GM18868 (cell line): ENCODE data around the gene EHMT2.
"Not testable (repeated sequence)": the region's sequence is repeated elsewhere in the genome, so short reads cannot be mapped to it uniquely, and the experiment has no call there.

Experiments used
- ATAC-seq: cut with Tn5 transposase; IDR thresholded peaks from one replicate; pipeline ENCODE4 v1.9.1; 2021; ENCODE audit warnings: mild to moderate bottlenecking, moderate library complexity; ENCODE audit not compliant: unreplicated experiment

EHMT2 gene

DNA sequence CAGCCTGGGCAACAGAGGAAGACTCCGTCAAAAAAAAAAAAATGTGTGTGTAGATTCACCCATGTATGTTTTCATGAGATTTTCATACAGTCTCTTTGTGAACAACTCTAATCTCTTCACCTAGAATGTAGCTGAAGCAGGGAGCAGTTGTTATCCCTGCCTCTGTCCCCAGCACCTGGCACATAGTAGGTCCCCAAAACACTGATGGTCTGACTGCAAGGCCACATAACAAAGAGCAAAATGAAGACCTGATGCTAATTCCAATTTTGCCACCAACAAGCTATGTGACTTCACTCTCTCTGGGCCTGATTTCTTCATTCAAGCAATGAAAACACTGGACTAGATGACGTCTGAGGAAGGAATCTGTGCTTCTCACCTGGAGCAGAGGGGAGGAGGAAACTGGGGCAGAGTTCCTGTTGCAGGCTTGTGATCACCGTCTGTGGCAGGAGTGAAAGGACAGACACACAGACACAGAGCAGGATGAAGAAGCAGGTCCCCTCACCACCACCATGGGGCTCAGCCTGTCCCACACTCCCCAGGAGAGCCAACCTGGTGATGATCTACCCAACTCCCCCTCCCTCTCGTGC, 23.3 kb downstream of the EHMT2 start:
- ATAC-seq: no peak

- ATAC-seq: no peak
Measured at GRCh38 chr6:31871046-31871659, 26.3 kb downstream of the EHMT2 start.

DNA sequence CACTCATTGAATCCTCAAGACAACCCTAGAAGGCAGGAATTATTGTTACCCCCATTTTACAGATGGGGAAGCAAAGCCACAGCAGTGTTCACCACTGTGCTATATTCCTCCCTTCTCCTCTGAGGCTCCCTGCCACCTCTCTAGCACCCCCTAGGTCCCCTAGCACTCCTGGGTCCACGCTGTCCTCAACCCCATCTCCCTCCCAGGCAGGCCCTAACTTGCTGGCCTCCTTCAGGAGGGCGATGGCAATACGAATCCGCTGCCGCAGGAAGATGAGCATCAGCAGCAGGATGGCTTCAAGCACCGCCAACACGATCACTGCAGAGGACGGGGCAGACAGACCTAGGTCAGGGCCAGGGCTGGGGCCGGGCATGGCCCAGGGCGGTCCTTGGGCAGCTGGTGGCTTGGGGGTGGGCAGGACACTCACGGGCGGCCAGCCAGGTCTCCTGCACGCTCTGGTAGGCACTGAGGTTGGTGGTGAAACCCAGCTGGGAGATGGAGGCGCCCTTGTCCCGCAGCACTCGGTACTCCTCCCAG, 27.0 kb downstream of the EHMT2 start:
- ATAC-seq: no peak

DNA sequence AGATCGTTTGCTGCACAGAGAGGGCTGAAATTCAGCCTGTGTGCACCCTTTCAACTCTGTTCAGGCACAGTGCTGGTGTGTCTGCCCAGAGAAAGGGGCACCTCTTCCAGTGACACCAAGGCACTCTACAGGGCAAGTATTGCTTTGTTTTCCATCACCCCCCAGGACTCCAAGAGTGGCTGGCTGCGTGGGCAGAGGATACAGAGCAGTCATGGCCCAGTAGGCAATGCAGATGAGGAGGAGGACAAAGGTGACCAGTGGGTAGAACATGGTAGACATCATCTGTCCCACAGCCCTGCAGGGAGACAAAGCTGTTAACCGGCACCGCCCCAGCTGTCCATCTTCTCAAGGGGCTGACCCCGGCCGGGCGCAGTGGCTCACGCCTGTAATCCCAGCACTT, 28.2 kb downstream of the EHMT2 start:
- ATAC-seq: no peak

GRCh38 chr6:31868658-31868971, 28.9 kb downstream of the EHMT2 start:
- not testable (repeated sequence) for ATAC-seq

DNA sequence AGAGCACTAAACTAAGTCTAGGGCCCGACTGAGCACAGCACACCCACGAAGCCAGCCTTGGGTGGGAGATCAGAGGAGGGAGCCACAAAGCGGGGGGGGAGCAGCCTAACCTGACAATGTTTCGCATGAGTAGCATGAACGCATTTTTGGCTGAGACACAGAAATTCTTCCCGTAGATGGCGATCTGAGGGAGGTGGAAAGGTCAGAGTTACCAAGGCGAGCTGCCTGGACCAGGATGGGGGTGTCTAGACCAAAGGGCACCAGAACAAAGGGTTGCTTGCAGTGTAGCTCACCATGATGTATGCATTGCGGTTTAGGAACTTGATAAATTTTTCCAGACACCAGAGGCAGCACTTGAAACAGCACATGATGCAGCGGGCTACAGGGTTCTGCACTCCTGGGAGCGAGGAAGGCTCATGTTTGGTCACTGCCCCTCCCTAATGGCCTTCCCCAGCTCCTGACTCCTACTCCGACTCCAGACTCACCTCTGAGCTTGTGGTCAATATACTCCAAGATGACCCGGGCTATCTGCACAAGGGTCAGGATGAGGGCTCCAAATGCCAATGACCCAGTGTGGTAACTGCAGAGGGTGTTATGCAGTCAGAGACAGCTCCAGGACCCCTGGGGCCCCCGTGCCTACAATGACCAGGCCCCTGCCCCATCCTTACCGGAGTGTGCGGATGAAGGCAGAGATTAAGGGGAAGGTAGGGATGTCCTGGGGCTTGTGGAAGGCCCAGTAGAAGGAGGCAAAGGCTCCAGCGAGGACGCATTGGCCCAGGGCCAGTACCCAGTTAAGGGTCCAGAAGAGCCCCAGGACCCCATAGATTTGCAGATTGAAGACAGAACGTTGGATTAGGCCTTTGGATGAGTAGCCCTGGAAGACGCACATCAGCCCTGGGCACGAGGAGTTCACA, 32.0 kb downstream of the EHMT2 start:
- no peak for ATAC-seq

DNA sequence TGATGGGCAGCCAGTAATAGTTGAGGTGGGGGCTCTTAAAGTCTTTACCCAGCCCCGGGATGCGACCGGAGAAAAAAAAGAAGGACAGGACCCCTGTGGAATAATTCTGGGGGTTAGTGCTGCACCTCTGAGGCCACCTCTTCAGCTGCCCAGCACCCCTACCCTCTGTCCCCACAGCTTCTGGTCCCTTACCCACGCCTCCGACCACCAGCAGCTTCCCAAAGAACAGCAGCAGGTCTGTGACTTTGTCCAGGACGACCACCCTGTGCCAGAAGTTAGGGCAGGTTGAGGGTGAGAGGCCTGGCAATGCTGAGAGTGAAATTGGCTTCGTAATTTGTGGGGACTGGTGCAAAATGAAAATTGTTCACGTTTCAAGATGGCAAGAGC, 32.7 kb downstream of the EHMT2 start:
- ATAC-seq: no peak

- ATAC-seq: not testable (repeated sequence)
Measured at GRCh38 chr6:31864123-31864562, 33.4 kb downstream of the EHMT2 start.

- ATAC-seq: peak; percentile 89
Measured at GRCh38 chr6:31862344-31863235, 34.9 kb downstream of the EHMT2 start, which contains the start of gene NEU1. NEU1 (minus strand) TSS chr6:31862821; CDS start chr6:31862776, 45 bp downstream.

GRCh38 chr6:31861919-31862343, 35.6 kb downstream of the EHMT2 start:
- ATAC-seq: no peak

DNA sequence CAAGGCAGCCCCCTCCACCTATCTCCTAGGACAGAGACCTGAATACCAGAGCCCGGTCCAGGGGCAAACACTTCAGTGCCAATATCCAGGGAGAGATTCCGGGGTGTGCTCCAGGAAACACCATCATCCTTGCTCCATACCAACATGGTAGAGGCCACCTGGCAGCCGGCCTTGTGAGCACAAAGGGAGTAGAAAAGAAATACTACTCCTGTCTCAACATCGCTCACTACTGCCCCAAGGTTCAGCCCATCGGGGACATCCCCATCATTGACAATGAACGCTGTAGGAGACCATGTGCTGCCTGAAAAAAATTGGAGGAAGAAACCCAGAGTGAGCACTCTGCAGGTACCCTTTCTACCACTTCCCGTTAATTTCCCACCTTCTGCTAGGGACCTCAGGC, 36.3 kb downstream of the EHMT2 start:
- no peak for ATAC-seq

- no peak for ATAC-seq
Measured at GRCh38 chr6:31860349-31860748, 37.1 kb downstream of the EHMT2 start.

GRCh38 chr6:31859923-31860322, 37.6 kb downstream of the EHMT2 start:
- no peak for ATAC-seq

- ATAC-seq: no peak
Measured at GRCh38 chr6:31858707-31859106, 38.8 kb downstream of the EHMT2 start.

- ATAC-seq: not testable (repeated sequence)
Measured at GRCh38 chr6:31857774-31858173, 39.7 kb downstream of the EHMT2 start.

GRCh38 chr6:31851980-31852718, 45.3 kb downstream of the EHMT2 start:
- not testable (repeated sequence) for ATAC-seq

DNA sequence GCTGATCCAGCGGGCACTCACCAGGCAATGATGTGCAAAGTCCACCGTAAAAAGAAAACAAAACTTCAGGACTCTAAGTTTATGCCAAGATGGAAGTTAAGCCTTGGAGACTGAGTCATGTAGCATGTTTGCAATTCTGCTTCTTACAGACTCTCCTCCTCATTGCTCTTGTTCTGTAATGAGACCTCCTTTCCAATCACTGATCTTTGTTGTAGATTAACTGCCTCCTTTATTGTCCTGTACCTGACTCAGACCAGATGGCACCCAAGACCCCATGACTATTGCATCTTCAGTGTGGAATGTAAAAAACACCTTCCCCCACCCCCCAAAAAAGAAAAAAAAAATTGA, 46.0 kb downstream of the EHMT2 start:
- no peak for ATAC-seq

DNA sequence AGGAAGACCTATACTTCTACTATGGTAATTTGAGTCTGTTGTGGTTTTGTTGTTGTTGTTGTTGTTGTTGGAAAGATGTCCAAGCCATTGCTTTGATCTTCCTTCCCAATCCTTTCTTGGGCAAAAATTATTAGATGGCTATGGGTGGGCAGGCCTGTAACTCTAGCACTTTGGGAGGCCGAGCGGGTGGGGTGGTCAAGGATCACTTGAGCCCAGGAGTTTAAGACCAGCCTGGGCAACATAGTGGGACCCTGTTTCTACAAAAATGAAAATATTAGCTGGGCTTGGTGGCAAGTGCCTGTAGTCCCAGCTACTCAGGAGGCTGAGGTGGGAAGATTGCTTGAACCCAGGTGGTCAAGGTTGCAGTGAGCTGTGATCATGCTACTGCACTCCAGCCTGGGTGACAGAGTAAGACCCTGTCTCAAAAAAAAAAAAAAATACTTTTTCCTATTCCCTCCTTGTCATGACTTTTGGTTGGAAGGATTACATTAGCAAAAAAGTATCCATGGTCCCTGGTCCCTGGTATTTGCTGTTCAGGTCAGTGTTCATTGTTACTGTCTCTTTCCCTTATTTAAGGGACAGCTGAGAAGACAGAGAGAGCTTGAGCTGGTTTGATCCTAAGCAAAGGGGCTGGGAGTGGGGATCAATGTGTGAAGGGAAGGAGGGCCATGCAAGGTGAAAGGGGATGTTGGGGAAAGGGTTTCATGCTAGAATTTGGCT, 46.6 kb downstream of the EHMT2 start:
- no peak for ATAC-seq

GRCh38 chr6:31847276-31847978, 50.1 kb downstream of the EHMT2 start:
- no peak for ATAC-seq
